A549 treated with RU486 at 1 μM for 4 hours (cell line): ENCODE results near the gene CRISP1. TPM values are rescaled to one million over a fixed set of nuclear protein-coding genes. Genes with fewer than 3 reads are reported as not detected.

Source experiments
- total RNA-seq: library from RNA; stranded (reverse); fragments of 200-300 nt; extraction: Qiagen RNA extraction; gene quantifications from 5 replicates; pipeline ENCODE4 v1.2.3, GENCODE V29; 2022; ENCODE audit warnings: low read depth

The CRISP1 gene, protein sequence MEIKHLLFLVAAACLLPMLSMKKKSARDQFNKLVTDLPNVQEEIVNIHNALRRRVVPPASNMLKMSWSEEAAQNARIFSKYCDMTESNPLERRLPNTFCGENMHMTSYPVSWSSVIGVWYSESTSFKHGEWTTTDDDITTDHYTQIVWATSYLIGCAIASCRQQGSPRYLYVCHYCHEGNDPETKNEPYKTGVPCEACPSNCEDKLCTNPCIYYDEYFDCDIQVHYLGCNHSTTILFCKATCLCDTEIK
- not detected in 5 replicates for total RNA-seq

GRCh38 chr6:49866485-49866943, at the start of gene CRISP1:
TSS of gene CRISP1 (minus strand) at chr6:49866535. CDS start at chr6:49857400, 9,135 bp downstream.

DNA sequence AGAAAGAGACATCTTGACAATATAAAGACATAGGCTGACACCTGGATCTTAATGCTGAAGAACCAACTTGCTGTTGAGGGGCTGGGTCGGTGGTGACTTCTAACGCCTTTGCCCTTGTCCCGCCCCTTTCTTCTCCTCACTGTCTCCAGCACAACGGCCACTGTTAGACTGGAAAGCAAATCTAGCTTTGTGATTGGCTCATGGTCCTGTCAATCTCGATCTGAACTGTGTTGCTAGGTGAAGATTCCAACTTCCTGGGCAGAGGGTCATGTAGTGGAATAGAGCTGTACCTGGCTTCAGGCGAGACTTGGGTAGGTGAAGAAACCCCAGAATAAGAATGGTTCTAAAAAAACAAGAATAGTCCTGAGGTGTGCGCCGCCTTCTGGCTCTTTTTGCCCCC, 79.2 kb downstream of the CRISP1 start, which contains the start of gene PGK2:
Gene PGK2, minus strand, starts transcription at position 110 of the 400 bp plus-strand sequence. Its CDS starts 98 bp downstream, at position 12.

Other genes starting within 250 kb of the CRISP1 start
- gene RHAG, start 229.7 kb downstream of the CRISP1 start, total RNA-seq: 0.09 to 0.10 TPM in 2 of 5 replicates, not detected in the others
- not detected in 5 replicates for gene CRISP2, start 153.0 kb downstream of the CRISP1 start, total RNA-seq
- gene CRISP3, start 122.1 kb downstream of the CRISP1 start, total RNA-seq: 0.06 TPM in 1 of 5 replicates, not detected in the others
- not detected in 5 replicates for gene PGK2, start 79.2 kb downstream of the CRISP1 start, total RNA-seq
- not detected in 5 replicates for gene DEFB114, start 97.6 kb upstream of the CRISP1 start, total RNA-seq
- not detected in 5 replicates for gene DEFB113, start 103.1 kb upstream of the CRISP1 start, total RNA-seq
- gene DEFB110, start 155.5 kb upstream of the CRISP1 start, total RNA-seq: not detected in 5 replicates
- gene DEFB112, start 183.4 kb upstream of the CRISP1 start, total RNA-seq: not detected in 5 replicates